Stimulated activated CD4-positive, alpha-beta T cell treated with anti-CD3 and anti-CD28 coated beads, TNF-alpha, amount 100 ng/mL, for 48 hours (primary cell): ENCODE results near the gene PYGB.
"Not testable (repeated sequence)": the region's sequence is repeated elsewhere in the genome, so short reads cannot be mapped to it uniquely, and the experiment has no call there.

ENCODE experiments used
- DNase-seq, 3 donors: peaks; one replicate each; pipeline ENCODE4 v3.0.0-alpha.2; 2020; ENCODE audit warnings: low read depth in 3 of 3

The PYGB gene

DNA sequence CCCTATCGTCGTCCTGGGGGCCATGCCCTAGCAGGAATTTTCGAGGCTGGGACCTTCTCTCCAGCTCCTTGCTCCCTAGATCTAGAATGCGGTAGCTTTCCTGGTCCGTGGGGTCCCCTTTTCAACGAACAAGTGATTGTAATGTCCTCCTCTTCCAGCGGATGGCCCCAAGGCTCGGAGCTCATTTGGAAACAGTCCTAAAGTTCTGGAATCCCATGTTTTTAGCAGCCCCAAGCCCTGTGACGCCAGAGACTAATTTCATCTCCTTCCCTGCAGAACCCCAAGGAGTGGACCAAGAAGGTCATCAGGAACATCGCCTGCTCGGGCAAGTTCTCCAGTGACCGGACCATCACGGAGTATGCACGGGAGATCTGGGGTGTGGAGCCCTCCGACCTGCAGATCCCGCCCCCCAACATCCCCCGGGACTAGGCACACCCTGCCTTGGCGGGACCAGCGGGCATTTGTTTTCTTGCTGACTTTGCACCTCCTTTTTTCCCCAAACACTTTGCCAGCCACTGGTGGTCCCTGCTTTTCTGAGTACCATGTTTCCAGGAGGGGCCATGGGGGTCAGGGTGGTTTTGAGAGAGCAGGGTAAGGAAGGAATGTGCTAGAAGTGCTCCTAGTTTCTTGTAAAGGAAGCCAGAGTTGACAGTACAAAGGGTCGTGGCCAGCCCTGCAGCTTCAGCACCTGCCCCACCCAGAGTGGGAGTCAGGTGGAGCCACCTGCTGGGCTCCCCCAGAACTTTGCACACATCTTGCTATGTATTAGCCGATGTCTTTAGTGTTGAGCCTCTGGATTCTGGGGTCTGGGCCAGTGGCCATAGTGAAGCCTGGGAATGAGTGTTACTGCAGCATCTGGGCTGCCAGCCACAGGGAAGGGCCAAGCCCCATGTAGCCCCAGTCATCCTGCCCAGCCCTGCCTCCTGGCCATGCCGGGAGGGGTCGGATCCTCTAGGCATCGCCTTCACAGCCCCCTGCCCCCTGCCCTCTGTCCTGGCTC lies 48.5 kb downstream of the PYGB start:
- peak in 1 of 3 donors; percentile 10 for DNase-seq

DNA sequence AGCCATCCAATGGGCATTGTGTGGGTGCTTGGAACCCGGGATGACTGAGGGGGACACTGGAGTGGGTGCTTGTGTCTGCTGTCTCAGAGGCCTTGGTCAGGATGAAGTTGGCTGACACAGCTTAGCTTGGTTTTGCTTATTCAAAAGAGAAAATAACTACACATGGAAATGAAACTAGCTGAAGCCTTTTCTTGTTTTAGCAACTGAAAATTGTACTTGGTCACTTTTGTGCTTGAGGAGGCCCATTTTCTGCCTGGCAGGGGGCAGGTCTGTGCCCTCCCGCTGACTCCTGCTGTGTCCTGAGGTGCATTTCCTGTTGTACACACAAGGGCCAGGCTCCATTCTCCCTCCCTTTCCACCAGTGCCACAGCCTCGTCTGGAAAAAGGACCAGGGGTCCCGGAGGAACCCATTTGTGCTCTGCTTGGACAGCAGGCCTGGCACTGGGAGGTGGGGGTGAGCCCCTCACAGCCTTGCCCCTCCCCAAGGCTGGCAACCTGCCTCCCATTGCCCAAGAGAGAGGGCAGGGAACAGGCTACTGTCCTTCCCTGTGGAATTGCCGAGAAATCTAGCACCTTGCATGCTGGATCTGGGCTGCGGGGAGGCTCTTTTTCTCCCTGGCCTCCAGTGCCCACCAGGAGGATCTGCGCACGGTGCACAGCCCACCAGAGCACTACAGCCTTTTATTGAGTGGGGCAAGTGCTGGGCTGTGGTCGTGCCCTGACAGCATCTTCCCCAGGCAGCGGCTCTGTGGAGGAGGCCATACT lies 49.4 kb downstream of the PYGB start:
- DNase-seq = no peak

DNA sequence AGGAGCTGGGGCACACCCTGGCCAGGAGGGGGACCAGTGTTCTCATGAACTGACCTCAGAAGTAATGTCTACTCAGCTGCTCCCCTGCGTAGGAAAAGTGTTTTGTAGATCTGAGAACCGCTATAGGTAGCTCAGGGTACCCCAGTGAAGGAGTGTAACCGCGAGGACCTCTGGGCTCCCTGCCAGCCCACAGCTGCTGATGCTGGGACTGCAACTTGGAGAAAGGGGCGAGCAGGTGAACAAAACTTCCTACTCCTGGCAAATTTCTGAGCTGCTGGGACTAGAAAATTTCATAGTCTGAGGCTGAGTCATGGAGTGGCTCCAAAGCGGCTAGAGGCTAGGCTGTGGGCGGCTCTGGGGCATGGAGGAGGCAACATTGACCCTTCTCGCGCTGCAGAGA lies 51.9 kb downstream of the PYGB start:
- DNase-seq = no peak

DNA sequence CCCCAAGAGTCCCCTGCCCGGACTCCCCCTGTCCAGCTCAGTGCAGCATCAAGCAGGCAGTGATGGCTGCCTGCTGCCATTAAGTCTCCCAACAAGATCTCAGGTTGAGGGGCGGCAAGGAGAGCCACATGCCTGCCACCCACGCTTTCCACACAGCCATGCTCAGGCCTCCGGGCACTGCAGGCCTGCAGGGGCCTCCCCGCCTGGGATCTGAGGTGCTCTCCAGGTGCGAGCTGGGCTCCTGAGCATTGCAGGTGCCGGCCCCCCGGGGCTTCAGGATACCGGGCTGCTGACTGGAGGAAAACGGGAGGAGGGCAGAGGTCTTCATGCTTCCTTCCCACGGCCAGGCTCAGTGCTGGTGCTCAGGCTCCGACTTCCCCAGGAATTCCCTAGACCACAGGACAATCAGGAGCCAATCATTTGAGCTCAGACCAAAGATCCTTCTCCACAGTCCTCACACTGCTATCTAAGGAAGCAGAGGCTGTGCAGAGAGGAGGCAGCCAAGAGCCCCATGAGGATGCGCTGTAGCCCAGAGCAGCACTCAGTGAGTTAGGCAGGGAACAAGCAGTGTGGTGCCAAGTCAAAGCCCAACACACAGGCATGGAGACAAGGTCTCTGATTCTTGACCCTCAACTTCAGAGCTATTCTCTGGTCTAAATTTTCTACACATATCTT lies 52.7 kb downstream of the PYGB start:
- no peak for DNase-seq

DNA sequence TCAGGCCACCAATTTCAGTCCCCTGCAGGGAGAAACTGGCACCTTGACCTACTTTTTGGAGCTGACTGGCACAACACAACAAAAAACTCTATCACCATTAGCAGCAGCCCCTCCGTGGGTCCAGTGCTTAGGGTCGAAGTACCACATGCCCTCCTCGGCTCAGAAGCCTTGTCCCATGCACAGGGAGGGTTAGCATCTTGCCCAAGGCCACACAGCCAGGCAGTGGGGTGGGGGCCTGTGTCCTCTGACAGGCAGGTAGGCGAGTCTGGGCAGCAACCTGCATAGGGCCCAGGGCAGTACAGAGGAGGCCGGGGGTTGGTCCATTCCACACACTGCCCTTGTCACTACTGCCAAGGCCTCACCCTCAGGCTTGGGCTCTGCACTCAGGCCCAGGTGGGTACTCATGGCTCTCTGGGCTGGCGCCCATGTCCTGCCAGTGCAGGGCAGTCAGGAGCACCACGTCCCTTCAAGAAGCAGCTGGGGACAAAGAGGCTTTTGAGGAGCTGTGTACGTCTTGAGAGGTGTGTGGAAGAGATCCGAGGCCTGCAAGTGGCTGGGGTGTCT lies 53.6 kb downstream of the PYGB start:
- DNase-seq = no peak

DNA sequence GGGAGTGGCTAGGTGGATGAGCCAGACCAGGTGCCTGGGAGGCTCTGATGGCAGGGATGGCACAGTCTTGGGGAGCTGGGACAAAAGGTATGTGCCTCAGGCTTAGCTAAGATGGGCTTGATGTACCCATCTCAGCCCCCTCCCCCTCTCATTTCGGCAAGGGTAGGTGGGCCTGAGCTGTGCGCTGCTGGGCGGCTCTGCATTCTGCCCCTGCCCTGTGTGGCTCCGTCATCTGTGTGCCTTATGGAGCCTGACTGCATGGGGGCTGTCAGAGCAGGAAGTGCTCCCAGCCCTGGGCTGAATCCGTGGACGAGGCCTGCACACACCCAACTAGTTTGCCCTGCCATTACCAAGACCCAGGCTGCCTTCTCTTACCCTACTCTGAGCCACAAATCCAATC lies 54.7 kb downstream of the PYGB start:
- DNase-seq = no peak

DNA sequence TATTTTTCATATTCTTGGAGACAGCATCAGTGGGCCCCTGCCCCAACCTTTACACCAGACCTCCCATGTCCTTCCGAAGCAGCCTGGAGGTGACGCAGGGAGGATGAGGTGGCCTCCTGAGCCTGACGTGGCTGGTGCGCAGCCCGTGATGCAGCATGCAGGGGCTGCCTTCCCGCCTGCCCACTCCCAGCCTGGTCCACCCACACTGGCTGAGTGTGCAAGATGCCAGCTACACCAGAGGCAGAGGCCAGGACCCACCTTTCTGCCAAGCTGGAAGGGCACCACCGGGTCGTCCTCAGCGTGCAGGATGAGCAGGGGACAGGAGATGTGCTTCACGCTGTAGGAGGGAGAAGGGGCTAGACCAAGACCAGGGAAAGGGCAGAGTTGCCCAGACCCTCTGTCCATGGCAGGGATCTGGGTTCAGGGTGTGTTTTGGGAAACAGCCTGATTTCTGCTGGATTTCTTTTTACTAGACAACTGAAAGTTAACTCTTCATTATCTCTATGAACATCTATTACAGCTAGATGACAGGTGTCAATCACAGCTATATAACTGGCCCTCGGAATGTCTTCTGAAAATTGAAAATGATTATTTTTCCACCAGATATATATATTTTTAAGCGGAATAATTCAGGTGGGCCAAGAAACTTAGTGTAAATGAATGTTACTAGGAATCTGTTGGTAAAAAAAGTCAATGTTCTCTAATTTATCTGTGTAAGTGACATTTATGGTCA lies 55.6 kb downstream of the PYGB start:
- no peak for DNase-seq

DNA sequence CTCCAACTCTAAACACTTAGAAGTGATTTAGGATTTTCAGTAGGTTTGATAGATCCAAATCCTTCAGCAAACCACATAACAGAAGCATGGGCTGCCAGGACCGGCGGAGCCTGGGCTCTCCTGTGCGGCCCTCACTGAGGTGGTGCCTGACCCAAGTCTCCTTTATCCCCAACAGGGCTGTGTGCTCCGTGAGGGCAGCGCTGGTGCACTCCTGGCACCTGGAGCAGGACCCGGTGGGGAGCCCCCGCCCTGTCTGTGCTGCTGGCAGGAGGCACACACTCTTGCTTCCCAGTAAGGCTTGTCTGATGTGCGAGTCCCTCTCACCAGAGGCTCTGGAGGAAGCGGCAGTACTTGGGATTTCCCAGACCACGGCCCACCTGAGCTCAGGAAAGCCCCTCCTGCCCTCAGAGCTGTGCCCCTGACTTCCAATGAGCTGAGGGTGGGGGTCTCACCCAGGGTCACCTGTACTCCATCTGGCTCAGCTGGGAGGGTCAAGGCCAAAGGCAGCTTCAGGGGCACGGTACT lies 56.2 kb downstream of the PYGB start:
- DNase-seq = no peak

DNA sequence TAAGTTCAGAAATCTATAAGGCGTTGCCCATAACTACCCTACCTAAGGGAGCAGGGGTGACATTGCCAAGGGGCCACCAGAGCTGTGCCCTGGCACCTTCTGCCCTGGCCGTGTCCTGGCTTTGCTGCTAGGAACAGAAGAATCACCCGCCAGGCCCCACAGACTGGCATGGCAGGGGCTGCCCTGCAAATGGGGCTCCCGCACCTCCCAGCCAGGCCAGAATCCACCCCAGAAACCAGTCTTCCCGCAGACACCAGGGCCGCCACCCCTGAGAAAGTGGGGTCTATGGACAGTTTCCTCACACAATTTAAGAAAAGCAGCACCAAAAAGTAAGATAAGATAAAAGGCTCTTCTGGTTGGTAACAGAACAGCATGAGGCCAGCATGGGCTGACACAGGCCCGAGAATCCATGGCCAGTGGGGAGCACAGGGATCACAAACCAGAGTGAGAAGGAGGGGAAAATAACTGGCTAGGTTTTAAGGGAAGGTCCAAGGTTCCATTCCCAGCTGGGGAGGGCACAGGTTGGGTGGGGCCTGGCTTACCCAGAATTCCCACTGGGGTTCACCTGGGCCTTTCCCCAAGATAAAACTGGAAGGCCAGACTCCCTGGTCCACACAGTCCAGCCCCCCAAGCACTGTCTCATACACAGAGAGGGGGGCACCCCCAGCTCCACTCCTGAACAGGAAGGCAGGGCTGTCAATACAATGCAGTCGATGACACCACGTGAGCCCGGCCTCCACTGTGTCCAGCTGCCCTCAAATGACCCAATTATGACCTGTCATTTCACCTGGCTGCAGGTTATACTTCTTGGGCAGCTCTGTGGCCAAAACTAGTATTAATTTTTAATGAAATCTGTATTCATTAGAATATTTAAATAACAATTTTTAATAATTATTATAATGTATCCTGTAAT lies 59.4 kb downstream of the PYGB start:
- DNase-seq = no peak

DNA sequence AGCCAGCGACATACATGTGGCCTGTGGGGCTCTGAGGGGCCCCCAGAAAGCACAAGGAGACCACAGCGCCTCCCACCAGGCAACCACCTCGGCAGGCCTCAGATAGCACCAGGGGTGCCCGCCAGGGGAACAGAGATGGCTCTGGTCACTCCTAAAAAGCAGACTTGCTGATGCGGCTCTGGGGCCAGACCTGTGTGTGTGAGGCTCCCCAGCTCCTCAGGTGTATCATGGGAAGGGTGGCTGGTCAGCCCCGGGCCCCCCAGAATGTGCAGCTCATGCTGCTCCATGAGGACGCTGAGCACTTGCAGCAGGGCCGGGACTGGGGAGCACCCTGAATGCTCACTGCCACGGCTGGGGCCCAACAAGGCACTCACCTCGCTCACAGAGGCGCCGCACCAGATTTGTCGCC lies 60.2 kb downstream of the PYGB start:
- no peak for DNase-seq

DNA sequence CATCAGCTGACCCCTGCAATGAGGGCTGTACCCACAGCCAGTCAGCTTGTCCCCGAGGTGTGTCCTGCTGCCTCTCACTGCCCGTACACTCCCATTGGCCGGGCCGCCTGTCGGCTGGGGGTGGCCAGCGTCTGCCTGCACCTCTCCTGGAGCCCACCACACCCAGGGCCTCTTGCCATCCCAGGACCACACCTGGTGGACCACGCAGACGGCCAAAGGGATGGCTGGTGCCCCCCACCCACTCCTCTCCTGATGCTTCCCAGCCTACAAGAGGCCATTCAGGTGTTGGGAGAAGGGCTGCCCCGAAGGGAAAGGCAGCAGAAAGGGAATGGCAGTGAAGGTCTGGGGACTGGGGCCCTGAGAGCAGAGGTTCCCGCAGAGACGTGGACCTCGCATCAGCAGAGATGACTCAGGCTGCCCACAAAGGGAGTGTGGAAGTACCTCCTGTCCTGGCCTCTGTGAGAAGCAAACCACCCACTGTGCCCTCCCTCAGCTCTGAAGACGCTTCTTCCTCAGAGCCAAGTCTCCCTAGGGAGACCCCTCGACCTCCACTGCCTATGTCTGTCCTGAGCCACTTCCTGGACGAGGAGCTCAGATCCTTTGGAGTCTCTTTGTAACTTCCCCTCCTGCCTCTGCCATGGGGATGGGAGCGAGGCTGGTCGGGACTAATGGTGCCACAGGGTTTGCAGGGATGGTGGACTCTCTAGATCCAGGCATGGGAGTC lies 60.9 kb downstream of the PYGB start:
- DNase-seq = no peak

DNA sequence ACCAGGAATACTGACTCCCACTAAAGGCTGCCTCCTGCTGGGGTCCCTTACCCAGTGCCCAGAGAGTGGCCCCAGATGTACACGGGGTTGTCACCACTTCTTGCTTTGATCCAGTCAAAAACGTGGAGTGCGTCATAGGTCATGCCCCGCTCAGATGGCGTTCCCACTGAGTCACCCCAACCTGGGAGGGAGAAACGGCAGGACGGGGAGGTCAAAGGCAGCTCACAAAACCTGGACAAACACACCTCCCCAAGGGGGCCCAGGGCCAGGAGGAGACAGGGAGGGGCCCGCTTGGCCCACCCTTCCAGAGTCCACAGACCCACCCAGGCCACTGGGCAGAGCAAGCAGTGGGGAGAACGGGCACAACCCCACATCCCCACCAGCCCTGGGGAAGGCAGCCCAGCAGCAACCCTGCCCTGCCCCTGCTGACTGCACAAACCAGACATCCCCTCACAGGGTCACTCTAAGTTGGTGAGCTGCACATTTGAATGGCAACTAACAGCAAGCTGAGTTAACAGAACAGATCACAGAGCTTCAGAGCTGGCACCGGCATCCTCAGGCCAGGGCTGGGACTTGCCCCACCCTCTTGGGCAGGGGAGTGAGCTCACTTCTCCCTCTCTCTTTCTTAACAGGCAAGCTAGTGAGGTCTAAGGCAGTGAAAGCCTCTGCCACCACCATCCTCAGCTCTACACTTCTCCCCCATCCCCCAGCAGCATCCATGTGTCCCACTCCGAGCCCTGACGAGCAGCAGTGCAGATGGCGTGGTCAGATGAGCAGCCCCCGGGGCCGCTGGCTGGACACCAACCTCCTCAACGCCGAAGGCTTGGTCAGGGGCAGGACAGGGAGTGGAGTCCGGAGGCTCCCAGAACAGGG lies 61.7 kb downstream of the PYGB start:
- no peak for DNase-seq

DNA sequence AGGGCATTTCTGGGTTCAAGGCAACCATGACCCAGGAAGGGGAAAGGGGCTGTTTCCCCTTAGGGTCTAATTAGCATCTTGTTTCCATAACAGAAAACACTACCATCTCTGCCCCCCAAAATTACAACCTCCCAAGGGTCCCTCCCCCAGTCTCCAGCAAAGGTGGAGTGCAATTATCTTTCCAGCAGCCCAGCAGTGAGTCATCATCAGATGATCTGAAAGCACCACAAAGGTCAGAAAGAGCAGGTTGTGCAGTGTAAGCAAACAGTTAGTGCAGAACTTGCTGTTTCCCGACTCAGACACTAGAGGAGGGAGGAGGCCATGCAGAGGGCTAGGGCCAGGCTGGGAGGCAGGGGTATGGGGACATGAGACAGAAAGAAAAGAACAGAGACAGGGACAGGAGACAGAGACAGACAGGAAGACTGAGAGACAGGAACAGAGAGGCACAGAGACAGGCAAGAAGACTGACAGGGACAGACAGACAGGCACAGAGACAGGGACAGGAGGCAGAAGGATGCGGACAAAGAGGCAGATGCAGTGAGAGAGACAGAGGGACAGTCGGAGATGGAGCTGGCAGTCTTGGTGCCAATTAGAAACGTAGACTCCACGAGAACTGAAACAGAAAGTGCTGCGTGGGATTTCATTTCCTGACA lies 62.5 kb downstream of the PYGB start:
- DNase-seq = peak; percentile 38 to 52 (median 46)

DNA sequence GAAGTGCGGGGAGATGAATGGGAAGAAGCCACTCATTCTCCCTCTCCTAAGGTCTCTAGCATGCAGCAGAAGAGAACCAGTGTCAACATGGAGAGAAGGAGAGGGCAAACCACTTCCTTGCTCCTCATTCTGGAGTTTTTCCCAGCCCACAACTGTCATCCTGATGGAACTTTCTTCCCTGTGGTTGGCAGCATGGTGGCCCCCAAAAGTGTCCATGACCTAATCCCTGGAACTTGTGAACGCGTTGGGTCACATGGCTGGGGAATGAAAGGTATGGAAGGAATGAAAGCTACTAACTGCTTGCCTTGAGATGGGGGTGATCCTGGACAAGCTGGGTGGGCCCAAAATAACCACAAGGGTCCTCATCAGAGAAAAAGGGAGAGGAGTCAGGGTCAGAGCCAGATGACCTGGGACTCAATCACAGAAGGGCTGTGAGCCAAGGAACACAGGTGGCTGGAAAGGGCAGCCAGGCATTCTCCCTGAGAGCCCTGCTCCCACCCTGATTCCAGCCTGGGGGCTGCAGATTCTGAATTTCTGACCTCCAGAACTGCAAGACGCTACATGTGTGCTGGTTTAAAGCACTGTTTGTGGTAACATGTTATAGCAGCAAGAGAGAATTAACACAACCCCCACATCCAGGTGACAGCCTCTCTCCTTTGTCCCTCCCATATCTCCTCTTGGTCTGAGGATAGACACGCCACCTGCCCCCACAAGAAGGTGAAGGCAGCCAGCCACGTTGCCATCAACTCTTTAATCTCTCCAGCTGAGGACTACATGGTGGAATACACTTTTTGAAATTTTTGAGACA lies 63.2 kb downstream of the PYGB start:
- no peak for DNase-seq

DNA sequence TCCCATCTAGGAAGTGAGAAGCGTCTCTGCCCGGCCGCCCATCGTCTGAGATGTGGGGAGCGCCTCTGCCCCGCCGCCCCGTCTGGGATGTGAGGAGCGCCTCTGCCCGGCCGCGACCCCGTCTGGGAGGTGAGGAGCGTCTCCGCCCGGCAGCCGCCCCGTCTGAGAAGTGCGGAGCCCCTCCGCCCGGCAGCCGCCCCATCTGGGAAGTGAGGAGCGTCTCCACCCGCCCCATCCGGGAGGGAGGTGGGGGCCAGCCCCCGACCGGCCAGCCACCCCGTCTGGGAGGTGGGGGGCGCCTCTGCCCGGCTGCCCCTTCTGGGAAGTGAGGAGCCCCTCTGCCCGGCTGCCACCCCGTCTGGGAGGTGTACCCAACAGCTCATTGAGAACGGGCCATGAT lies 64.8 kb downstream of the PYGB start:
- DNase-seq = not testable (repeated sequence)

DNA sequence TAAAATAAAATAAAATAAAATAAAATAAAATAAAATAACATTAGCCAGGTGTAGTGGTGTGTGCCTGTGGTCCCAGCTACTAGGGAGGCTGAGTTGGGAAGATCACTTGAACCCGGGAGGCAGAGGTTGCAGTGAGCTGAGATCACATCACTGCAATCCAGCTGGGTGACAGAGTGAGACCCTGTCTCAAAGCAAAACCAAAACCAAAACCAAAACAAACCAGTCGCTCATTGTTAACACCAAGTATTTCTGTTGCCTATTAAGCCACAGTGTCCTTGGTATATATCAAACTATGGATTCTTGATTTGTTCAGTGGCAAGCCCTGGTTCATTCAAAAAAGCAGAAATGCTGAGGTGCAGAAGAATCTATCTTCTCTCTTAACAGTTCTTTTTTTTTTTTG lies 65.7 kb downstream of the PYGB start:
- DNase-seq = no peak
